Globus pallidus (tissue), 1 donor: ENCODE measurements around the gene NMNAT2.
"Not testable (repeated sequence)": the region's sequence is repeated elsewhere in the genome, so short reads cannot be mapped to it uniquely, and the experiment has no call there.

Source experiments
- DNase-seq: peaks from one replicate; pipeline ENCODE4 v3.0.0-alpha.2; 2015; ENCODE audit warnings: low spot score

Gene NMNAT2

GRCh38 chr1:183417772-183418491 lies at the start of gene NMNAT2:
TSS of gene NMNAT2 (minus strand) at chr1:183418380. CDS start at chr1:183418267, 113 bp downstream.
- no peak for DNase-seq

GRCh38 chr1:183467687-183468086 lies 49.5 kb upstream of the NMNAT2 start:
- DNase-seq = no peak

GRCh38 chr1:183466781-183467180 lies 48.6 kb upstream of the NMNAT2 start:
- no peak for DNase-seq

GRCh38 chr1:183463566-183463965 lies 45.4 kb upstream of the NMNAT2 start:
- no peak for DNase-seq

DNA sequence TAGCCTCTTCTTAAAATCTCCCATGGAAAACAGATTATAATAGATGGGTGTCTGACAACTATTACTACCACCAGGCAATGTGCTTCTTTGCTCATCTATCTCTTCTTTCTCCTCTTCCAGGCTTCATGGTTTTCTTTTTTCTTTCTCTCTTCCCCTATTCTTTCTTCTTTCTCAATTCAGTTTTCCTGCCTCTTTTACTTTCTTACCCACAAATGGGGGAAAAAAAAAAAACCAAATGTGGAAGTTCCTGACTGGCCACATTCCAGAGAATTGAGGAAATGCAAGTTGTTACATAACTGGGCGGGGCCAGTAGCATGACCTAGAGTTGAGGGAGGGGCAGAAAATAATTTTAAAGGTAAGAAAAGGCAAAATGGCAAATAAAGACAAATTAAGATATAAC lies 43.2 kb upstream of the NMNAT2 start:
- DNase-seq = no peak

- no peak for DNase-seq
These were observed 42.4 kb upstream of the NMNAT2 start for GRCh38 chr1:183460596-183460995.

GRCh38 chr1:183457449-183457848 lies 39.3 kb upstream of the NMNAT2 start:
- no peak for DNase-seq

GRCh38 chr1:183456826-183457225 lies 38.6 kb upstream of the NMNAT2 start:
- DNase-seq = no peak

DNA sequence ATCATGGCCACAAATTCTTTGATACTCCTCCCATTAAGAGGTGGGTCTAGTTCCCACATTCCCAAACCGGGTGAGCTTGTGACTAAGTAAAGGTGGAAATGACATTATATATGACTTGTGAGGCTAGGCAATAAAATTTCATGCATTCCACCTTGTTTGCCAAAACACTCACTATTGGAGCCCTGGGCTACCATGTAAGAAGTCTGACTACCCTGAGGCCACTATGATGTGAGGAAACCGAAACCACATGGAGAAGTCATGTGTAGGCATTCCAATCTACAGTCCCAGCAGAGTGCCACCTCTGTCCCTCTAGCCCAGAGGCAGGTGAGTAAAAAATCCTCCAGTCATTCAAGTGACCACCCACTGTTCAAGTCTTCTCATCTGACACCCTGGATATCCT lies 36.2 kb upstream of the NMNAT2 start:
- no peak for DNase-seq

DNA sequence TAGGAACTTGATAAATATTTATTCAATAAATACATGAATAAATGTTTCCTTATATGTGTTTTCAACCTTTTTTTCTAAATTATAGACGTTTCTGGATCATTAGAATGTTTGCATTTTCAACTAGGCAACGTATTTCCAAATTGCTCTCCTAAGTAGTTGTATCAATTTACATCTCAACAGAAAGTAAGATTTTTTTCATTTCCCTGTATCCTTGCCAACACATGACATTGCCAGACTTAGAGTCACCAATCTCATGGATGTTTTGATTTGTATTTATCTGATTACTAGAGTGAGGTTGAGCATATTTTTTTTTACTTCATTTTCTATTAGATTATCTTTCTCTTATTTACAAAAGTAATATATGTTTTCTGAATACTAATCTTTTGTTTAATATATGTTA lies 31.9 kb upstream of the NMNAT2 start:
- no peak for DNase-seq

- DNase-seq = no peak
These were observed 31.1 kb upstream of the NMNAT2 start for GRCh38 chr1:183449223-183449770.

- no peak for DNase-seq
These were observed 26.1 kb upstream of the NMNAT2 start for GRCh38 chr1:183444243-183444642.

DNA sequence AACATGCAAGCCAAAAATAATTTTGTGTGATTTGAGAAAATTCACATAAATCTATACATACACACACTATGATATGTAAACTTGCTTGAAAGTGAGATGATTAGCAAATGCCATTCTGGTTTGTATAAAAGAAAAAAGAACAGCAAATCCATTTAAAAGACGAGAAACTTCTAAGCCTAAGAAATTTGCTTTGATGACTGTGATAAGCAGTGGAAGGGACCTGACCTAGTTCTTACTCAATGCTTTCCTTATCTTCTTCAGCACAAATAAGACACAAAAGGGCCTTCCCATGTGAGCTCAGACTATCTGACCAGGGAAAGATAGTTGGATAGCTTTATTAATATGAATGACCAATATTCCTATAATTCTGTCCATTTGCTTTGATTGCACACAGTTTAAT lies 25.3 kb upstream of the NMNAT2 start:
- DNase-seq = no peak

- no peak for DNase-seq
These were observed 24.8 kb upstream of the NMNAT2 start for GRCh38 chr1:183443011-183443410.

GRCh38 chr1:183438060-183438459 lies 19.9 kb upstream of the NMNAT2 start:
- no peak for DNase-seq

DNA sequence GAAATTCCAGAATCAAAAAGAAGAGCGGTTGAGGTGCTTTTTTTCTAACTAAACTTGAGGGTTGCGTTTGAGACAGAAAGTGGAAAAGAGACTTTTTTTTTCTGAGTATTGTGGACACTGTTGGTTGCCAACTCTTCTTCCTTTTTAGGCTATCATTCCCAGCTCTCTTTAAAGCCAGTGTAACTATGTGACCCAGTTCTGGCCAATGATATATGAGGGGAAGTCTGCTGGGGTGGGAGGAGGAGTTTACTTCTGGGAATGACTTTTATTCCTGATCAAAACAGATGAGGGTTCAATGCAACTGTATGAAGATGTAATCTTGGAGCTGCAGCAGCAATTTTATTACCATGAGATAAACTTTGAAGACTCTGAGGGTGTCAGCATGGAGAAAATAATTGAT lies 17.3 kb upstream of the NMNAT2 start:
- no peak for DNase-seq

DNA sequence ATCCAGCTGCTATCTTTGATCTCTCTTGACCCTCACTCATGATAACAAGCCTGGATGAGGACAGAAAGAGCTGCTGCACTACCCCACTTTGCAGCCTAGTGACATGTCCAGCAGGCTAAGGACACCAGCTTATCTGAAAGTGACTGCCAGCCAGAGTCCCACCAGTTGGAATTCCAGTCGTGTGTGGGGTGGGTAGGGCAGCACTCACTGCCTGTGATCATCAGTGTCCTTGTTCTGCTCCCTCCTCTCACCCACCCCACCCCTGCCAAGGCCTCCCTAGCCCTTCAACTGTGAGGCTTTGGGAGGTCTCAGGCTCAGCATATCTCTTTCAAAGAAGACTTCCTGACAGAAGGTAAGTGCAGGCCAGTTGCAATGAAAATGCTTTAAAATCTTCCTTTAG lies 15.5 kb upstream of the NMNAT2 start:
- DNase-seq = no peak

GRCh38 chr1:183432548-183432875 lies 14.3 kb upstream of the NMNAT2 start:
- no peak for DNase-seq

- DNase-seq = no peak
These were observed 13.8 kb upstream of the NMNAT2 start for GRCh38 chr1:183431840-183432547.

DNA sequence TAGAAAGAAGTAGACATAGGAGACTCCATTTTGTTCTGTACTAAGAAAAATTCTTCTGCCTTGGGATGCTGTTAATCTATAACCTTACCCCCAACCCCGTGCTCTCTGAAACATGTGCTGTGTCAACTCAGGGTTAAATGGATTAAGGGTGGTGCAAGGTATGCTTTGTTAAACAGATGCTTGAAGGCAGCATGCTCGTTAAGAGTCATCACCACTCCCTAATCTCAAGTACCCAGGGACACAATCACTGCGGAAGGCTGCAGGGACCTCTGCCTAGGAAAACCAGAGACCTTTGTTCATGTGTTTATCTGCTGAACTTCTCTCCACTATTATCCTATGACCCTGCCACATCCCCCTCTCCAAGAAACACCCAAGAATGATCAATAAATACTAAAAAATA lies 9.4 kb upstream of the NMNAT2 start:
- DNase-seq = not testable (repeated sequence)

DNA sequence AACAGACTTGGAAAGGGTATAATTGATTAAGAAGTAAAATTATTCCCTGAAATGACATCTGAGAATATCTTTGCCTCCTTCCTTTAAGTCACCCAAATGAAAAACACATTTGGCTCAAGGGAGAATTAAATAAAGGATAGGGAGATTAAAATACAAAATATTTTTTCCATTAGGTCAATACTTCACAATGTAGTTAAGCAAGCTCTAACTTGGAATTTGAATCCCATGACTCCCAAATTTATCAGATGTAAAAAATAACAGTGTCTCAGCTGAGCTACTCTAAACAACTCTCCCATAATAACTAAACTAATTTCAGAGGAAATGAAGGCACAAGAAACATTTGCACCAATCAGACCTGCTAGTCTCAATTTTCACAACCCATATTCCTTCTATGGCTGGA lies 6.5 kb upstream of the NMNAT2 start:
- no peak for DNase-seq

- no peak for DNase-seq
These were observed 5.4 kb upstream of the NMNAT2 start for GRCh38 chr1:183423541-183423940.

DNA sequence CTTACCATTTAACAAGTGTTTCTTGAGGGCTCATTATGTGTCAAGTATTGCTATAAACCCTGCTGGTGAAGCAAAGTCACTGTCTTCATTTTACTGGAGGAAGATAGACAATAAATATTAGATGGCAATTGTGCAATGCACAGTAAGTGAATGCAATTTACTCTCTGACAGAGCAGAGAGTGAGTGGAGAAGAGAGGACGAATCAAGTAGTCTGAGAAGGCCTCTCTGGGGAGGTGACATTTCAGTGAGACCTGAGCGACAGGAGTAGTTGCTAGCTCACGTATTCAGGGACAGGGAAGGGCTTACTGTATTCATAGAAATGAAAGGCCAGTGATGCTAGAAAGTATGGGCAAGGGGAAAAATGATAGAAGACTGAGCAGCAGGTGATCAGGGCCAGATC lies 1.2 kb upstream of the NMNAT2 start:
- no peak for DNase-seq

DNA sequence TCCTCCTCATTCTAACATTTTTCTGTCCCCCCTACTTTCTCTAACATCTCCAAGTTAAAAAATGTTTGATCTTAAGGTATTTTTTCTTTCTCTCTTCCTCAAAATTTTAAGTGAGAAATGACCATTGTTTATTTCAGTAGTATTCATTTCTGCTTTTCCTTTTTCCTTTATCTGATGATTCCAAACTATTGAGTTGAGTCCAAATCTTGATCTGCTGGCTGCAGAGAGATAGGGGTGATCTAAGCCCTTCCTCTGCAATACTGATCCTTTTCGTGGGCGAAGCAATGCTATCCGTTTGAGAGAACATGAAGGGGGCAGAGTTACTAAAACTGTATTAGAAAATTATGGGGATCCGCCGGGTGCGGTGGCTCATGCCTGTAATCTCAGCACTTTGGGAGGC lies 516 bp upstream of the NMNAT2 start:
- no peak for DNase-seq
